Kidney capillary endothelial cell (primary cell): ENCODE measurements around the gene NT5C1B.
A peak's percentile ranks its signal among the peaks of the same experiment; 100 is the strongest.
"Not testable (repeated sequence)": the region's sequence is repeated elsewhere in the genome, so short reads cannot be mapped to it uniquely, and the experiment has no call there.

Experiments used
- DNase-seq: peaks from one replicate; pipeline ENCODE4 v3.0.0-alpha.2; 2018; ENCODE audit warnings: low spot score

Gene NT5C1B

GRCh38 chr2:18589354-18589753, at the start of gene NT5C1B:
NT5C1B (minus strand) TSS chr2:18589569; CDS start chr2:18589468, 101 bp downstream.
- DNase-seq: no peak

DNA sequence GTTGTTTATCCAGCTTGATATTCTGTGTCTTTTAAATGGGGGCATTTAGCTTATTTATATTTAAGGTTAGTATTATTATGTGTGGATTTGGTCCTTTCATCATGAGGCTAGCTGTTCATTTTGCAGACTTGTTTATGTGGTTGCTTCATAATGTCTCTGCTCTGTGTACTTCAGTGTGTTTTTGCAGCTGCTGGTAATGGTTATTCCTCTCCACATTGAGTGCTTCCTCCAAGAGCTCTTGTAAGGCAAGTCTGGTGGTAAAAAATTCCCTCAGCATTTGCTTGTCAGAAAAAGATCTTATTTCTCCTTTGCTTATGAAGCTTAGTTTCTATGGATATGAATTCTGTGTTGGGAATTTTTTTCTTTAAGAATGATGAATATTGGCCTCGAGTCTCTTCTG, 47.8 kb upstream of the NT5C1B start:
- no peak for DNase-seq

GRCh38 chr2:18632699-18633098, 43.3 kb upstream of the NT5C1B start:
- not testable (repeated sequence) for DNase-seq

GRCh38 chr2:18630941-18631340, 41.6 kb upstream of the NT5C1B start:
- DNase-seq: no peak

- DNase-seq: no peak
Measured at GRCh38 chr2:18630541-18630940, 41.2 kb upstream of the NT5C1B start.

DNA sequence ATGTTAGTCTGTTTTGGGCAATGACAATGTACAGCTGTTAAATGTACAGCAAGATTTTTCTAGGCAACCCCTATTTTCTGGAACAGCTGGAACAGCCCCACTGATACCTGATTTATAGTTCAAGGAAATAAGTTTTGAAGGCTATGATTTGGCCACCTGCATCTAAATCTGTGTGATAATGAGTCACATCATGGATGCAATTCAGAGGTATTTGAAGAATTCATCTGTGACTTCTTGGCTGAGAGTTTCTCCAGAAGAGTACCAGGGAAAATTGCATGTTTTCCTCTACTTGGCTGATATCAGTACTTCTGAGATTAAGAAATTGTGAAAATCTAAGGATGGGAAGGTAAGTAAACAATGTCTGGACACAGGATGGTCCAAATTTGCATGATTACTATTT, 40.7 kb upstream of the NT5C1B start:
- no peak for DNase-seq

- DNase-seq: no peak
Measured at GRCh38 chr2:18626958-18627650, 37.7 kb upstream of the NT5C1B start.

DNA sequence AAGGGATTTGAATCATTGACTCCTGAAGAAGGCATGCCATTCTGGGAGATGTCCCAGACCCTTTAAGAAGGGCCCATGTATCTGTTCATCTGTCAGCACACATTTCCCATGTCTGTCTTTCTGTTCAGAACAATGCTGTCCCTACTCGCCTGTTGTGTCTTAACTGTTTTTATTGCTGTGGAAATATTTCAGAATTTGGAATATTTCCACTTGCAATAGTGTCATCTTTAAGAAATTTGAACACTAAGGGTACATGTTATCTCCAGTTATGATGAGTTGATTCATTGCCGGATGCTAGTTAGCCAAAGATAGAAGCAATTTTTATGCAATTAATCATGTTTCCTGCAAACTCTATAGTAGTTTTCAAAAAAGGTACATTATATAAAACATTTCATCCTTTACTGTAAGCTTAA, 36.9 kb upstream of the NT5C1B start:
- peak; percentile 1 for DNase-seq

DNA sequence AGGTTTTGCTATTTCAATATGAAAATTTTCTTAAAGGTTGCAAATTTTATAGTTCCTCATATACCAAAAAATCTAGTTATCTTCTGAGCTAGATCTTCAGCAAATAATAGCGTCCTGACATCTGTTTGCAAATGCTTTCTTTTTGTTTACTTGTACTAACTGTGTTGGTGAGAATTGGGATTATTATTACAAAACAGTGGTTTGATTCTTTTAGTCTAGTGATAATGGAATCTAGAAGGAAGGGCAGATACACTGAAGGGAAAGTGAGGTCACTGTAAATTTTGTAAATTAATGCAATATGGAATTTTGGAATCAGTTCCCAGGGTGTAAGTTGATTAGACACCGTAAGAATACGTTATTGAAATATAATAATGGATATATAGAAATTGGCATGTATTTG, 36.2 kb upstream of the NT5C1B start:
- no peak for DNase-seq

- peak; percentile 33 for DNase-seq
Measured at GRCh38 chr2:18623782-18624181, 34.4 kb upstream of the NT5C1B start.

DNA sequence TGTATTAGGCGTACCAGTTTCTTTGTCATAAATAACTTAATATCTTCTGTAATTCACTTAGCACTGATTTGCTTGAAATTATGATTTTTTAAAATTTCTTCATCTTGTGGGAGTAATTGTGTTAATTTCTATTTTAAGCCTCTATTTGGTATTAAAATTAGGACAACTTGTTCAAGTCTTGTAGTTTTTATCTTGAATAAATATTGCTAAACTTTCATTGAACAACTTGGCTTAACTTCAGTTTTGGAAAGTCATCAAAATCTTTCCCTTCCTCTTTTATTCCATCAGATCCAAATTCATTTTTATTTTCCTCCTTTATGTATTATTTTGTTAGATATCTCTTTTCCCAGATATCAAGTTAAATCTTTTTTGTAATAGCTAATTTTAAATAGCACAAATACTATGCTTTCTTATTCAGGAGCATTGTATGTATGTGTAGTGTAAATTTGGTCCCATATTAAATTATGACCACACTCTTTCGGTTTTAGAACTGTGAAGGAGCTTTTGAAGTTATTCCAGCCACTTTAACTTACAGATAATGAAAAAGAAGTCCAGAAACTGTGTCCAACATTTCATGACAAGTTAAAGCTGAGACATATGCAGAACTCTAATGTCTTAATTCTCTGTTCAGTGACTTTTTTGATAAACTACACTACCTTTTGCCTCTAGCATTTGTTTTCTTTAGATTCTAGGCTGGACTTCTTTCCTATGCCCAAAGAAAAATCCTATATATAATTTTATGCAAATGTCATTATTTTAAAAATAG, 31.7 kb upstream of the NT5C1B start:
- DNase-seq: no peak

DNA sequence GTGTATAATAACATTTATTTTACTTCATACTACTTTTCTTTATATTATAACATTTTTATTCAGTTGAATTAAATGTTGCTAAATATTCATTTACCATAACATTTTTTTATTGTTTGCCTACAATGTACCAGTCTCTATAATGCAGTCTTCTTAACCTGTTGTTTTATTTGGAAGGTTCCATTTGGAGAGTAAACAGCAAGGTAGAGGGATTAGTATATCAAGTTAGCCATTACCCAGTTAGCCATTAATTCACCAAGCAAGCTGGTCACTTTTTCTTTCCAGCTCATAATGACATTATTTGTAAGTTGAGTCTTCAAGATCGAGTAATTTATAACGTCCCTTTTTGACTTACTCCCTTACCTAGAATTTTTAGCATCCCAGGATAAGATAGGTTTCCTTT, 29.7 kb upstream of the NT5C1B start:
- no peak for DNase-seq

- DNase-seq: no peak
Measured at GRCh38 chr2:18614041-18614440, 24.7 kb upstream of the NT5C1B start.

DNA sequence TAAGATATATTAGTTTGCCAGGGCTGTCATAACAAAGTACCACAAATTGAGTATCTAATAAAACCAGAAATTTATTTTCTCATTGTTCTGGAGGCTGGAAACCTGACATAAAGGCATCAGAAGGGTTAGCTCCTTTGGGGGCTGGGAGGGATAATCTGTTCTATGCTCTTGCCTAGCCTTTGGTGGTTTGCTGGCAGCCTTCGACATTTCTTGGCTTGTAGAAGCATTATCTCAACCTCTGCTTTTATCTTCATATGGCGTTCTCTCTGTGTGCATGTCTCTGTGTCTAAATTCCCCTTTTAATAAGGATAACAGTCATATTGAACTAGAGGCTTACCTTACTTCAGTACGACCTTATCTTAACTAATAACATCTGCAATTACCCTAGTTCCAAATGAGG, 22.8 kb upstream of the NT5C1B start:
- DNase-seq: no peak

GRCh38 chr2:18611604-18612003, 22.2 kb upstream of the NT5C1B start:
- no peak for DNase-seq

GRCh38 chr2:18611184-18611583, 21.8 kb upstream of the NT5C1B start:
- no peak for DNase-seq

DNA sequence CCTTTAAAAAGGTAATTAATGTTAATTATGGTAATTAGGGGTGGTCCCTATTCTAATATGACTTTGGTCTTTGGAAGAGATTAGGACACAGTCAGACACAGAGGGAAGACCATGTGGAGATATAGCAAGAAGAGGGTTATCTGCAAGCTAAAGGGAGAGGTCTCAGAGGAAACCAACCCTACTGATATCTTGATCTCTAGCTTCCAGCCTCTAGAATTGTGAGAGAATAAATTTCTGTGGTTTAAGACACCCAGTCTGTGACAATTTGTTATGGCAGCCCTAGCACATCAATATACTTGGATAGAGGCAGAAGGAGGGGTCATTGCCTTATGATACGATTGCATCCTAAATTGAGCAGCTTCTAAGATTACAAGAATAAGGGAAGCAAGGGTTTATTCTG, 21.3 kb upstream of the NT5C1B start:
- no peak for DNase-seq

- DNase-seq: no peak
Measured at GRCh38 chr2:18610090-18610489, 20.7 kb upstream of the NT5C1B start.

- no peak for DNase-seq
Measured at GRCh38 chr2:18605115-18605514, 15.7 kb upstream of the NT5C1B start.

DNA sequence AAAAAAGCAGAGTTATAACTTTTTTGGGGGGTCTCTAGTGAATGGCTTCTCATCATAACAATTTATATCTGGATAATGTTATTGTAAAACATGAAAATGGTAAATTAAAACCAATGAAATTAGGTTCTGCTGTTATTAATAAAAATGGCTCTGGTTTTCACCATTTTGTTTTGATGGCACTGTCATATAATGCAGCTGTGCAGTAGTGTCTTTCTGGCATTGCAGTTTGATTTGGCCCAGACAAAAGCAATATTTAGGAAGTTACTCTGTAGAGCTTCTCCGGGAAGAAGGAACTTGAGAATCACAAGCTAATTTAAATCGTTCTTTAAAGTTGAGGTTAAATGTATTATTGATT, 15.1 kb upstream of the NT5C1B start:
- no peak for DNase-seq

- no peak for DNase-seq
Measured at GRCh38 chr2:18603854-18604530, 14.6 kb upstream of the NT5C1B start.

DNA sequence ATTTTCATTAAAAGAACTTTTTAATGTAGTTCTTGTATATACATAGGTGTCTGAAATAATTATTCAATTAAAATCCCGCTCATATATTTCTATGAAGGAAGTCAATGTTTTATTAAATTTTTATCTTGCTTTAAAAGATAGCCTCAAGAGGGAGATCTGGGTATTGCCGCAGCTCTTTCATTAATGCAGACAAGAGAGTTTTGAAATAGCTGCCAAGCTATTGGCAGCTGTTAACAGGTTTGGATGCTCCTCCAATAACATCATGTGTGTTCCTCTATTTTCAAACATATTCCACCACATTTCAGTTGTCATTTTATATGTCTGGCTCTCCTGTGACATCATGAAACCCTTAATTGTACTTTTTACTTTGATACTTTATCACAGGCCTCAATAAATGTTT, 12.9 kb upstream of the NT5C1B start:
- no peak for DNase-seq

- DNase-seq: no peak
Measured at GRCh38 chr2:18600255-18600613, 10.9 kb upstream of the NT5C1B start.
